HG03196 (cell line): ENCODE measurements around the gene CENPN.
A peak's percentile ranks its signal among the peaks of the same experiment; 100 is the strongest.

Source experiments
- ATAC-seq: cut with Tn5 transposase; IDR thresholded peaks from one replicate; pipeline ENCODE4 v1.9.1; 2021; ENCODE audit not compliant: unreplicated experiment

The CENPN gene, protein sequence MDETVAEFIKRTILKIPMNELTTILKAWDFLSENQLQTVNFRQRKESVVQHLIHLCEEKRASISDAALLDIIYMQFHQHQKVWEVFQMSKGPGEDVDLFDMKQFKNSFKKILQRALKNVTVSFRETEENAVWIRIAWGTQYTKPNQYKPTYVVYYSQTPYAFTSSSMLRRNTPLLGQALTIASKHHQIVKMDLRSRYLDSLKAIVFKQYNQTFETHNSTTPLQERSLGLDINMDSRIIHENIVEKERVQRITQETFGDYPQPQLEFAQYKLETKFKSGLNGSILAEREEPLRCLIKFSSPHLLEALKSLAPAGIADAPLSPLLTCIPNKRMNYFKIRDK

DNA sequence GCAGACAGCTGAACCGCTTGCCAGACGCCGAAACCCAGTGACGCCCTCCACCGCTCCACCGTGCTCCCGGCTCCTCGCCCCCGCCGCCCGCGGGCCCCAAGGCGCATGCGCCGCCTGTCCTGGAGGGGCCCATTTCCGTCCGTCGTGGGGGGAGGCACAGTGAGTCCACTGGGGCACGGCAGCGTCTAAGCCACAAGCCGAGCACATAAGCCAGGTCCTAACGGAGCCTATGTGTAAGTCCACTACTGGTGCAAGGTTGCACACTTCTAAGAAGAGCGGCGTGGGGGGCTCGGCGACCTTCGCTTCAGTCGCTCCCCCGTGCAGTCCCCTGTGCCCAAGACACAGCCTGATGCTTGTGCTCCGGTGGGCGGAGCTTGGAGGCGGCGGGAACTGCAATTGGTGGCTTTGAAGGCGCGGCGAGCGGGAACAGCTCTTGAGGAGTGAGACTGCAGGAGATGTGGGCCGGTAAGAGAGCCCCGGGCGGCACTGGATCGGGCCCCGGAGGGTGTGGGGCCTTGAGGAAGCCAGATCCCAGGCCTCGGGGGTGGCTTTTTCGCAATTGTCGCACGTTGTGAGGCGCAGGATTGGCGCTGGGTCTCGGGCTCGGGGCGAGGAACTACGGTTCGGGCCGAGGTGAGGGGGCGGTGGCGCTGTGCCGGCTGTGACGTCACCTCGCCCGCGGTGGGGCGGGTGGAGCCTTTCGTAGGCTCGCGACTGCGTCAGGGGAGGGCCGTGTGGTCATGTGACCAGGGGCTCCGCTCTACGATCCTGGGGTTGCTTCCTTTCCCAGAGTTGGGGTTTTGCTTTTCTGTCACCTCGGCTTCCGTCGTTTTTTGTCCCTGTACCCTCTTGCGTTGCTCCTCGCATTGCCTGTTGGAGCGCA lies at the start of gene CENPN, which contains the start of gene CMC2:
Gene CENPN (plus strand): TSS at position 402 of the 883 bp plus-strand sequence. CDS start 4,726 bp downstream, outside the sequence.
Gene CMC2 (minus strand): TSS at position 73 of the 883 bp plus-strand sequence. CDS start 9,491 bp downstream, outside the sequence.
- ATAC-seq = peak; percentile 79

DNA sequence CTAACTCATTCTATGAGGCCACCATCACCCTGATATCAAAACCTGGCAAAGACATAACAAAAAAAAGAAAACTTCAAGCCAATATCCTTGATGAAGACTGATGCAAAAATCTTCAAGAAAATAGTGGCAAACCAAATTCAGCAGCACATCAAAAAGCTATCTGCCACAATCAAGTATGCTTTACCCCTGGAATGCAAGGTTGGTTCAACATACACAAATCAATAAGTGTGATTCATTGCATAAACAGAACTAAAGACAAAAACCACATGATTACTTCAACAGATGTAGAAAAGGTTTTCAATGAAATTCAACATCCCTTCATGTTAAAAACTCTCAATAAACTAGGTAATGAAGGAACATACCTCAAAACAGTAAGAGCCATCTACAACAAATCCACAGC lies 48.7 kb upstream of the CENPN start:
- ATAC-seq = no peak

- ATAC-seq = no peak
Observed at GRCh38 chr16:80962879-80963278, 44.1 kb upstream of the CENPN start.

DNA sequence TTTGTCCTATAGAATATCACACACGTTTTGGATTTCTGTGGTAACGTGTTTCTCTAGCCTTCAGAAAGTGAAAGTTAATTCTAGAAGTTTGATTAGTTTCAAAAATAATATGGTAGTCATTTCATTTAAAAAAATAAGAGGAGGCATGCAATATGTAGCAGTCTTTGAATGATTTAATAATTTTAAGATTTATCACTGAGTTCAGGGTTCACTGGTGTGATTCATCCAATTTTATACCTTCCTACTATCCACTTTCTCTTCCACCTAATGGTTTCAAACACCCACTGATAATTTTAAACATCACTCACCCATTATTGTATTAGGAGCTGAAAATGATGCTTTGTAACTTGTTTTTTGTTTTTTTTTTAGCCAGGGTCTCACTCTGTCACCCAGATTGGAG lies 42.7 kb upstream of the CENPN start:
- no peak for ATAC-seq

GRCh38 chr16:80966617-80967016 lies 40.4 kb upstream of the CENPN start:
- no peak for ATAC-seq

- no peak for ATAC-seq
Observed at GRCh38 chr16:80968386-80969113, 38.5 kb upstream of the CENPN start.

- ATAC-seq = no peak
Observed at GRCh38 chr16:80969114-80969484, 37.9 kb upstream of the CENPN start.

DNA sequence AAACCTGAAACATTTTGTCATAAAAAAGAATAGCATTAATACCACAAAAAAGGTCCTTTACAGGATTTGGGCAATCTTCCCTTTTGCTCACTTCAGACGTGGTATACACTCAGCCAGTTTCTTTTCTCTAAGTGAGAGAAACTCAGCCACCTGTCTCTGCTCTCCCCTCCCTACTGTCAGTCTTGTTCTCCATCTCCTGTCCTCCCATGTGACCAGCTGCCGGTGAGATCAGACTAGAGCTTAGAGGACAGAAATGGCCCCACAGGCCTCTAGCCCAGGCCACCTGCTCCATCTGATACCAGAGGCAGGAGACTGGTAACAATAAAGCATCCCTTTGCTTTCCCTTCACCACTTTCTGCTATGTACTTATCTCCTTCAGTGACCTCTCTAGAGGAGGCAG lies 35.2 kb upstream of the CENPN start:
- ATAC-seq = peak; percentile 55

- no peak for ATAC-seq
Observed at GRCh38 chr16:80972611-80973010, 34.4 kb upstream of the CENPN start.

DNA sequence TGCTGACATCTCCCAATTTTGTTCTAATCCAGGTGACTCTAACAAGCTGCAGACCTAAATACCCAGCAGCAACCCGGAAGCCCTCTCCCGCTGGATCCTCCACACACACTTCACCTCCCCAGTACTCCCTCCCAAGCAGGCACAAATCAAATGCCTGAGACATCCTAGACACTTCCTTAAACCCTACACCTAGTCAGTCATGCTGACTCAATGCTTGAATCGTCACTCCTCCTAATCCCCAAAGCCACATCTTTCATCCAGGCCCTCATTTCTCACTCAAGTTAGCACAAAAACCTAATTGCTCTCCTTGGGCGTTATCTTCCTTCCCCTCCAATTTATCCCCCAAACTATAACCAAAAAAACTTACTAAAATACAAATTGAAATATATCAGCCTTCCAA lies 33.0 kb upstream of the CENPN start:
- no peak for ATAC-seq

DNA sequence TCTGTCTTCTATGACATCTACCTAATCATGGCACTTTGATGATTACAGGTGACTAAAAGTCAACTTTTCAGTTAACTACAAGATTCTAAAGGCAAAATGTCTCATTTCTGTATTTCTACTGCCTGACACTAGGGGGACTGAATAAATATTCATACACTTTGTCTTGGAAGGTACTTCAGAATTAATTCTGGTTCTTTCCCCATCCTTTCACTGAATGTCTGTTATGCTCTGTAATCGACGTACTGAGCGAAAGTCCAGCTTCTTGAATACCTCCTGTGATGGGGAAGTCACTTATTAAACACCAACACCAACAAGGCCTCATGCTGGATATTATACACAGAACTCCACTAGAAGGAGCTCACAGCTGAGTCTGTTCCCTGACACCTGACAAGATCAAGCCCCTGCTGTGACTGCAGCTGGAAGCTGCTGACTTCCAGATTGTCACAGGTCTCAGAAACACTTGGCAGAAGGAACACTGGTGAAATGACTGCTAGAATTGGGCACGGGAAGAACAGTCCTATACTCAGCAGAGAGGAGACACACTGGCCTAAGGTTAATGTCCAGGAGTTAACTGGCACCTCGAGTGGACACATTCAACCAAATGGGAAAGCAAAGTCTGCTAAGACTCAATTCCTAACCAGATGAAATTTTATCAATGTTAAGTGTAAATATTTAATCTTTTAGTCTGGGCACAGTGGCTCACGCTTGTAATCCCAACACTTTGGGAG lies 32.2 kb upstream of the CENPN start:
- ATAC-seq = no peak

- no peak for ATAC-seq
Observed at GRCh38 chr16:80976946-80977345, 30.1 kb upstream of the CENPN start.

DNA sequence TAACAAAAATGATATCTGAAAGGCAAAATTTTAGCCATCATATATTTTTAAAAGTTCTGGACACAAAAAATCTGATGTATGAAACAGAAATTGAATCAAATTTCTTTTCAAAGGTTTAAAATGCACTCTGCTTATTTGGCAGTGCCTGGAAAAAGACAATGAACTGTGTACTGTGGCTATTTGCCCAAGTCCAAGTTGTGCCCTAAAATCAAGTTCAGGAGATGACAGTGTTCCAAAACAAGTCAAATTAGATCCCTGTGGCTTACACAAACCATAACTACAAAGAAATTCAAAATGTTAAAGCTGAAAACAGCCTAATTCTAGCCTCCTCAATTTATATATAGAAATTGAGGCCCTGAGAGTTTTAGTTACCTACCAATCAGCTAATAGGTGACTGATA lies 25.9 kb upstream of the CENPN start:
- ATAC-seq = no peak

DNA sequence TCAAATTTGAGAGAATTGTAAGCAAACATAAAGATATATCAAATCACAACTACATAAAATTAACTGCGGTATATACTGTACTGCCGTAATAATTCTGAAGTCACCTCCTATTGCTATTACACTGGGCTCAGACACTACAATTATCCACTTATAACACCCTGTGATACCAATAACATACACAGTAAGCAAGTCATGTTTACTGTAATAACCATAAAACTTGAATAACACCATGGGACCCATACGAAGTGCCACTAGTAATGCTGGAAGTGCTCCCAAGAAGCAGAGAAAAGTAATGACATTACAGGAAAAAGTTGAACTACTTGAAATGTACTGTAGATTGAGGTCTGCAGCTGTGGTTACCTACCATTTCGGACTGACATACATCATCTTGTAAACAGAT lies 24.4 kb upstream of the CENPN start:
- no peak for ATAC-seq

DNA sequence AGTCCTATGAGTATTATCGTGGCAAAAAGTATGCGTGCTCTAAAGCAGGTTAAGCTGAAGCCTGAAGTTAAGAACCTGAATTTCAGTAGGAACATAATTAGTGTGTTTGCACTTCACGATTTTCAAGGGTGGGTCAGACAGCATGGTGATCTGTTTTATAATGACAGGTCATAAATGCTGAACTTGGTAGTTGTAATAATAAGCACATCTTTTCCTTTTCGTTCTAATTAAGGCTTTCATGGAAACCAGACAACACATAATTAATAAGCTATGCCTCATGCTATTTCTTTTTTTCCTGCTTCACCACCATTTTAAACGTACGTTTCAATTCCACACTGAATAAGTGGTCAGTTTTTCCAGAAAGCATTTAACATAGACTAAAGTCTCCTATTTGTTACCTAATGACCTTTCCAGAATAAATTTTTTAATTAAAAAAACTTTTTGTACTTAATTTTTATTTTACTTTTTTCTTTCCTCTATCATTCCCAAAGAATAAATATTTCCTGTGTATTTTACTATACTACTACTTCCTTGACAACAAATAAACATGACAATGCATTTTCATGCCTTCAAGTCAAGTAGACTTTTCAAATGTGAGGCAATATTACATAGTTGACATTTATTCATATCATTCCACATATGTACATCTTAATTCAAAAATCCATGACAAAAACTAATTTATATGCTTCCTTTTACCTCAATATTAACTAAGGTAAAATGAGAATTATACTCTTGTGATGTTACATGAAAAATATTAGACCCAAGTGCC lies 22.7 kb upstream of the CENPN start:
- ATAC-seq = no peak

GRCh38 chr16:80985611-80986010 lies 21.4 kb upstream of the CENPN start:
- ATAC-seq = no peak

DNA sequence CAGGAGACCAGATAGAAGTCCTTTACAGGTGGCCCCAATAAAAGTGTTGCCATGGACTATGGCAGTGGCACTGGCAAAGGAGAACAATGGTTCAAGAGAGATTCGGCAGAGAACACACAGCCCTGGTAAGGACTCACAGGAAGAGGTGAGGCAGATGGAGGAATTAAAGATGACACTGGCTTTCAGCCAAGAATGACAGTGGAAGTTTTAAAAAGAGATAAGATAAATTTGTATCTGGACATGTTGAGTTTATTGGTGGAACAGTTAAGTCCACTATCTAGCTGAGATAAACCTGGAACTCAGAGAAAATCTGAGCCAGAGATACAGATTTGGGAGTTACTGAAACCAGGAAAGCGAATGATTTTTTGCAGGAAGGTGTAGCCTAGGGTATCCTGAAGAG lies 20.5 kb upstream of the CENPN start:
- no peak for ATAC-seq

- ATAC-seq = no peak
Observed at GRCh38 chr16:80988756-80989155, 18.3 kb upstream of the CENPN start.

DNA sequence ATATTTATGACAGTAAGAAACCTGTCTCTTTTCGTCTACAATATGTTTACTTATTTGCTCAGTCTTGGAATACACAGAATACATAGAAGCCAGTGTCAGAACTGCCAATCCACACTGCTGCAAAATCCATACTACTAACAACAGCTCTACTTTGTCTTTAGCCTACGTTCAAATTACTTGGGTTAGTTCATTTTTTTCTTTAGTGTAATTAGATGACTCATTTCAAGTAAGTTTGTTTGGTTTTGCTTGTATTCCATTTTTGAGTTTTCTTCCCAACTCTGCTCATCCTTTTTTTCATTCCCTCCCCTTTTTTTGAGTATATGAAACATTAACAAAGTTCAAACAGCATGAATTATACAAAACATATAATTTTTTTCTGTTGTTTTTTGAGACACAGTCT lies 17.2 kb upstream of the CENPN start:
- ATAC-seq = no peak

DNA sequence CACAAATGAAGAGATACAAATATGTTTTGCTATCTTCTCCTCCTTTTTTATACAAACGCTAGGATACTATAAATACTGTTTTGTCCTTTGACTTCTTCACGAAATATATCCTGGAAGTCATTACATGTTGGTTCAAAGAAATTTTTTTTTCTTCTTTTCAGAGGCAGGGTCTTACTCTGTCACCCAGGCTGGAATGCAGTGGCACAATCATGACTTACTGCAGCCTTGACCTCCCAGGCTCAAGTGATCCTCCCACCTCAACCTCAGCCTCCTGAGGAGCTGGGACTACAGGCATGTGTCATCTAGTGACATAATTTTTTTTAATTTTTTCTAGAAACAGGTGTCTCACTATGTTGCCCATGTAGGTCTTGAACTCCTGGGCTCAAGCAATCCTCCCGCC lies 16.4 kb upstream of the CENPN start:
- ATAC-seq = no peak
